ENCODE results near the gene CNTROB.

The CNTROB gene

GRCh38 chr17:7988750-7989178 is 56.8 kb downstream of the CNTROB start:
- DNase-seq, result peak; percentile 92

- peak; percentile 93 for DNase-seq
Measured at GRCh38 chr17:7989781-7990655, 58.0 kb downstream of the CNTROB start.

GRCh38 chr17:7992516-7992915 is 60.5 kb downstream of the CNTROB start:
- no peak for DNase-seq

GRCh38 chr17:7992924-7993323 is 60.9 kb downstream of the CNTROB start:
- DNase-seq, result no peak

GRCh38 chr17:7993972-7994589 is 62.1 kb downstream of the CNTROB start:
- DNase-seq, result no peak

GRCh38 chr17:7995724-7996123 is 63.7 kb downstream of the CNTROB start:
- no peak for DNase-seq

GRCh38 chr17:7997186-7997585 is 65.2 kb downstream of the CNTROB start:
- DNase-seq, result peak; percentile 39

Data from activated CD4-positive, alpha-beta T cell treated with anti-CD3 and anti-CD28 coated beads, Interleukin-2, amount 50 U/mL, for 16 hours (primary cell).